ENCODE measurements around the gene ORM1.
"Not testable (repeated sequence)": the region's sequence is repeated elsewhere in the genome, so short reads cannot be mapped to it uniquely, and the experiment has no call there.

Gene ORM1
- 0 to 0.13 (median 0) reads per million in 9 experiments for total RNA-seq

GRCh38 chr9:114322831-114323531 is at the start of gene ORM1:
Gene ORM1 (plus strand): TSS chr9:114323098. CDS start chr9:114323134, 36 bp downstream.
- not testable (repeated sequence) for DNase-seq; ATAC-seq (replicated peaks); H3K36me3 Mint-ChIP-seq (ENCODE audit: insufficient read depth); H3K4me3 Mint-ChIP-seq; H3K9me3 Mint-ChIP-seq; H3K27ac Mint-ChIP-seq; H3K4me1 Mint-ChIP-seq (ENCODE audit: low read depth in 2 of 2)
- H3K27me3 Mint-ChIP-seq, result peaks cover 9 to 29% of the 10 kb centered on the region in 2 donors

- Mint-ChIP-seq H3K4me1 (ENCODE audit: low read depth in 2 of 2) (peaks cover 2 to 4% of the 10 kb centered on the region in 2 donors), H3K27me3 (peaks cover 24 to 68% of the 10 kb centered on the region in 2 donors), H3K4me3 (no peak overlapping the region), H3K9me3 (peaks cover 0 to 8% of the 10 kb centered on the region in 2 donors), H3K36me3 (ENCODE audit: insufficient read depth) (no peaks in the 10 kb centered on the region), H3K27ac (no peak overlapping the region)
- ATAC-seq (replicated peaks) (no peak), DNase-seq (no peak)
Observed at GRCh38 chr9:114273461-114273881, 49.4 kb upstream of the ORM1 start.

GRCh38 chr9:114274217-114274616 is 48.7 kb upstream of the ORM1 start:
- no peak overlapping the region for H3K27ac Mint-ChIP-seq

DNA sequence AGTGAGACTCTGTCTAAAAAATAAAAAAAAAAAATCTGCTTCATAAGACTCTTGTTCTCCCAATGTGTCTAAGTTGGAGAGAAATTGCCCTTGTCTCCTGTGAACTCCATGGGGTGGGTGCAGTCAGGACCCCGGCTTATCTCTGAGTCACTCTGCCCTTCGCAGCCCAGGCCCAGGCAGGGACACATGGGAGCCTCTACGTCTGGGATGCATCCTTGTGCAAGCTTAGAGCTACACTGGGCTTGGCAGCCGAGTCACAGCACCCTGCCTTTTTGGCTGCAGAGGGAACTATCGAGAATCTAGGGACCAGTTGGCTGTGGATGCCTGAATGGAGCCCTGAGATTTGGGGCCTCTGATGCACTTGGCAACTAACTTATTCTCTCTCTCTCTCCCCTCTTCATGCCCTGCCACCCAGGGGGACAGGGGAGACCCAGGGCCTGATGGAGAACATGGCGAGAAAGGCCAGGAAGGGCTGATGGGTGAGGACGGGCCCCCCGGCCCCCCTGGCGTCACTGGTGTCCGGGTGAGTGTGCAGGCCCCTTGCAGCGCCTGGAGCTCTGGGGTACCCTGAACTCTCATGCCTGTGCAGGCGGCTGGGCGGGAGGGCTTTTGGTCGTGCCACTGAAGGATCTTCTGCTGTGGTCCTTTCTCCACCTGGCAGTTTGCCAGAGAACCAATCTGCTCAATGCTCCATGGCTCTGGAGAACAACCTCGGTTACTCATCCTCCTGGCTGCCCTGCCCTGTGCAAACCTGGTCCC is 47.5 kb upstream of the ORM1 start:
- Mint-ChIP-seq H3K36me3 (ENCODE audit: insufficient read depth) (no peaks in the 10 kb centered on the region), H3K9me3 (peaks cover 0 to 8% of the 10 kb centered on the region in 2 donors), H3K4me1 (ENCODE audit: low read depth in 2 of 2) (peaks cover 2 to 4% of the 10 kb centered on the region in 2 donors), H3K27ac (no peak overlapping the region), H3K4me3 (no peak overlapping the region), H3K27me3 (peaks cover 24 to 59% of the 10 kb centered on the region in 2 donors)
- ATAC-seq (replicated peaks) (no peak), DNase-seq (no peak)

More at GRCh38 chr9:114274217-114274616, 48.7 kb upstream of the ORM1 start:
- Mint-ChIP-seq H3K9me3 (peaks cover 0 to 8% of the 10 kb centered on the region in 2 donors), H3K36me3 (ENCODE audit: insufficient read depth) (no peaks in the 10 kb centered on the region), H3K4me3 (no peak overlapping the region), H3K27me3 (peaks cover 24 to 60% of the 10 kb centered on the region in 2 donors), H3K4me1 (ENCODE audit: low read depth in 2 of 2) (peaks cover 2 to 4% of the 10 kb centered on the region in 2 donors)
- no peak for DNase-seq
- ATAC-seq (replicated peaks), result no peak

DNA sequence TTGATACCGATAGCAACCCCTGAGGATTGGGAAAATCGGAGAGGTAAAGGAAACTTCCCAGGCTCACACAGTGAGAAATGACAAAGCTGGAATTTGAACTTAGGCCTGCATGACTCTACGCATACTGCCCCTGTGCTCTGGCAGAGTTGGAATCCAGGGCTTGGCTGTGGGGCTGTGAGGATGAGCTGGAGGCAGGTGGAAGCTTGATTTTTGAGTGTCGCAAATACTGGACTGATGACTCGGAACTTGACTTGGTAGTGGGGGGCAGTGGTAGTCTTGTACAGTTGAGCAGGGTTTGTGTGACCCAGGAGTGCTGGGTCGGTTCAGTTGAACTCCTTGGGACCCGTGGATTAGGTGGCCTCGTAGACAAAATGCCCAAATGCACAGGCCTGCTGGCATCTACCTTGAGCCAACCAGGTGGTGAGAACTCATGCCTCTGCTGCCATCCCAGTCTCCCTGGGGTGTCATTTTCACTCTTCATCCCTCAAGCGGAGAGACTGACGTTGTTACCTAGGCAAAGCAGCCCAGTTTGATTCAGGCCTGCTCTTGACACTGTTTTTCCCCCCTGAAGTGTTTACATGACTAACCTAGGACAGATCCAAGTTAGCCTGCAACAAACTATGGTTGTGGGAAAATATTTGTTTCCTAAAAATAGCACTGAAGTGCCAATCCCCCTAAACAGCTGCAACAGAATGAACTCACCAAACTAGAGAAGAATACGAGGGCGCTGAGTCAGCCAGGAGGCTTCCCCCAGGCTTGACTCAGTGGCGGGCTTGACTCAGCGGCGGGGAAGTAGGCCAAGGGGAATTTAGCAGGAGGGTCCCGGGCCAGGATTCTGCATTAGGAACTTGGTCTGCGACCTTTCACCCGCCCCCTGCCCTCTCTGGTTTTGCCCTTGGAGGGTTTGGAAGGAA is 45.7 kb upstream of the ORM1 start:
- peaks cover 26 to 54% of the 10 kb centered on the region in 2 donors for H3K27me3 Mint-ChIP-seq
- no peak for ATAC-seq (replicated peaks)
- H3K9me3 Mint-ChIP-seq, result peaks cover 0 to 8% of the 10 kb centered on the region in 2 donors
- no peak for DNase-seq
- H3K27ac Mint-ChIP-seq, result no peak overlapping the region
- peaks cover 0 to 2% of the 10 kb centered on the region in 2 donors for H3K4me1 Mint-ChIP-seq (ENCODE audit: low read depth in 2 of 2)
- no peak overlapping the region for H3K4me3 Mint-ChIP-seq
- no peaks in the 10 kb centered on the region for H3K36me3 Mint-ChIP-seq (ENCODE audit: insufficient read depth)

GRCh38 chr9:114278356-114278755 is 44.5 kb upstream of the ORM1 start:
- Mint-ChIP-seq H3K9me3 (peaks cover 0 to 8% of the 10 kb centered on the region in 2 donors), H3K36me3 (ENCODE audit: insufficient read depth) (no peaks in the 10 kb centered on the region), H3K4me3 (no peak overlapping the region), H3K27me3 (peaks cover 20 to 52% of the 10 kb centered on the region in 2 donors), H3K27ac (no peak overlapping the region), H3K4me1 (ENCODE audit: low read depth in 2 of 2) (peaks cover 2 to 6% of the 10 kb centered on the region in 2 donors)
- no peak for ATAC-seq (replicated peaks)
- no peak for DNase-seq

- Mint-ChIP-seq H3K36me3 (ENCODE audit: insufficient read depth) (no peaks in the 10 kb centered on the region), H3K4me3 (no peak overlapping the region), H3K27ac (no peak overlapping the region), H3K27me3 (peaks cover 20 to 45% of the 10 kb centered on the region in 2 donors), H3K9me3 (peaks cover 0 to 8% of the 10 kb centered on the region in 2 donors), H3K4me1 (ENCODE audit: low read depth in 2 of 2) (peaks cover 2 to 6% of the 10 kb centered on the region in 2 donors)
- no peak for ATAC-seq (replicated peaks)
- no peak for DNase-seq
Observed at GRCh38 chr9:114278881-114279570, 43.9 kb upstream of the ORM1 start.

GRCh38 chr9:114279693-114280092 is 43.2 kb upstream of the ORM1 start:
- ATAC-seq (replicated peaks) (no peak), DNase-seq (no peak)
- Mint-ChIP-seq H3K27me3 (peaks cover 20 to 49% of the 10 kb centered on the region in 2 donors), H3K9me3 (peaks cover 0 to 8% of the 10 kb centered on the region in 2 donors), H3K4me3 (no peak overlapping the region), H3K4me1 (ENCODE audit: low read depth in 2 of 2) (peaks cover 2 to 6% of the 10 kb centered on the region in 2 donors), H3K27ac (no peak overlapping the region), H3K36me3 (ENCODE audit: insufficient read depth) (no peaks in the 10 kb centered on the region)

- Mint-ChIP-seq H3K27ac (no peak overlapping the region), H3K4me1 (ENCODE audit: low read depth in 2 of 2) (peaks cover 2 to 6% of the 10 kb centered on the region in 2 donors), H3K4me3 (no peak overlapping the region), H3K9me3 (peaks cover 0 to 8% of the 10 kb centered on the region in 2 donors), H3K27me3 (peaks cover 13 to 53% of the 10 kb centered on the region in 2 donors), H3K36me3 (ENCODE audit: insufficient read depth) (no peaks in the 10 kb centered on the region)
- DNase-seq (no peak), ATAC-seq (replicated peaks) (no peak)
Observed at GRCh38 chr9:114280636-114281472, 42.0 kb upstream of the ORM1 start.

DNA sequence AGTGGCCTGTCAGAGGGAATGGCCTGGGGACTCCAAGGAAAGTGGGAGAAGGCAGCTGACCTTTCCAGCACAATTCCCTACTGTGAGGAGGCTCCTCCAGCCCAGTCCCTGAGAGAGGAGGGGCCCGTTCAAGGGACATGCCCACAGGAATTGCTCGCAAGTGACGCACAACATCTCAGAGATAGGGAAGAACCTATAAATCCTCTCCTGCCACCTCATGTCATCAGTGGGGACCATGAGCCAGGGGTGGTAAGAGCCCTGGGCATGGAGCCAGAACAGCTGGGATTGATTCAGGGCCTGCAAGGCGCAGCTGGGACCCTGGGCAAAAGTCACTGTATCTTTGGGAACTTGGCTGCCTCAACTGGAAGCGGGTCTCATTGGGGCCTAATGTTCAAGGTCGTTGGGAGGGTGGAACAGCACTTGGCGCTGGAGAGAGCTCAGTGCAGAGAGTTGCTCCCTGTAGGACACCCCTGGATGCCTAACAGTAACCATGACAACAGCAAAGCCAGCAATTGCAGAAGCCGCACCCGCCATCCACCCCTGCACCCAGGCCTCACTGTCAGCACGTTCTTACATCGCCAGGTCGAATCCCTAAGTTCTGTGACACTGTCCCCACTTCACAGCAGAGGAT is 41.3 kb upstream of the ORM1 start:
- Mint-ChIP-seq H3K4me3 (no peak overlapping the region), H3K27me3 (peaks cover 8 to 46% of the 10 kb centered on the region in 2 donors), H3K27ac (no peak overlapping the region), H3K4me1 (ENCODE audit: low read depth in 2 of 2) (peaks cover 2 to 6% of the 10 kb centered on the region in 2 donors), H3K36me3 (ENCODE audit: insufficient read depth) (no peaks in the 10 kb centered on the region), H3K9me3 (peaks cover 0 to 8% of the 10 kb centered on the region in 2 donors)
- no peak for ATAC-seq (replicated peaks)
- no peak for DNase-seq

- ATAC-seq (replicated peaks) (no peak), DNase-seq (no peak)
- peaks cover 0 to 8% of the 10 kb centered on the region in 2 donors for H3K9me3 Mint-ChIP-seq
- H3K27ac Mint-ChIP-seq, result peak overlapping the region in 1 of 2 donors; percentile 53
- H3K36me3 Mint-ChIP-seq (ENCODE audit: insufficient read depth), result no peaks in the 10 kb centered on the region
- peaks cover 2 to 6% of the 10 kb centered on the region in 2 donors for H3K4me1 Mint-ChIP-seq (ENCODE audit: low read depth in 2 of 2)
- peaks cover 8 to 41% of the 10 kb centered on the region in 2 donors for H3K27me3 Mint-ChIP-seq
- no peak overlapping the region for H3K4me3 Mint-ChIP-seq
Observed at GRCh38 chr9:114282104-114282485, 40.8 kb upstream of the ORM1 start.

Measured in effector memory CD8-positive, alpha-beta T cell (primary cell).